Measurements from ENCODE around the gene LPP.
A peak's percentile ranks its signal among the peaks of the same experiment; 100 is the strongest.

Gene LPP

GRCh38 chr3:188568736-188569135 is 414.8 kb downstream of the LPP start:
- no peaks in the 10 kb centered on the region for H3K27me3 ChIP-seq (ENCODE audit: insufficient read depth, low read length)
- no peak overlapping the region for H3K4me2 ChIP-seq (ENCODE audit: low read length)
- H3K79me2 ChIP-seq (ENCODE audit: insufficient read depth, low read length), result no peaks in the 10 kb centered on the region
- no peaks in the 10 kb centered on the region for H3K9me3 ChIP-seq (ENCODE audit: low read length)
- peaks cover 8% of the 10 kb centered on the region for H3K4me1 ChIP-seq (ENCODE audit: insufficient read depth, low read length, severe bottlenecking)
- peaks cover 16% of the 10 kb centered on the region; the same call in 1 of the 2 replicates for H3K36me3 ChIP-seq (ENCODE audit: insufficient read depth, low read length)
- no peaks in the 10 kb centered on the region for H3K9me2 ChIP-seq (ENCODE audit: low read depth, low read length)
- H3K9ac ChIP-seq (ENCODE audit: low read length), result no peak overlapping the region
- H4K20me1 ChIP-seq (ENCODE audit: insufficient read depth, low read length), result no peaks in the 10 kb centered on the region
- no peak overlapping the region for H3K27ac ChIP-seq (ENCODE audit: low read depth, low read length, poor library complexity, severe bottlenecking)
- H2AFZ ChIP-seq (ENCODE audit: low read length), result no peak overlapping the region
- no peaks in the 10 kb centered on the region for H3F3A ChIP-seq (ENCODE audit: insufficient read depth, low read length)
- TF ChIP-seq EZH2 (IDR thresholded peaks at IDR 0.05; ENCODE audit: borderline replicate concordance, low read length) (no peak), CTCF (IDR thresholded peaks at IDR 0.05; ENCODE audit: low read length) (no peak)
- no peak overlapping the region for H3K4me3 ChIP-seq (ENCODE audit: low read depth, low read length, poor library complexity, severe bottlenecking)

GRCh38 chr3:188571531-188572095 is 417.7 kb downstream of the LPP start:
- H3K9ac ChIP-seq (ENCODE audit: low read length), result no peak overlapping the region
- no peak for TF ChIP-seq CTCF (IDR thresholded peaks at IDR 0.05; ENCODE audit: low read length)
- TF ChIP-seq EZH2 (IDR thresholded peaks at IDR 0.05; ENCODE audit: borderline replicate concordance, low read length), result no peak
- no peak overlapping the region for H3K4me2 ChIP-seq (ENCODE audit: low read length)
- no peaks in the 10 kb centered on the region for H3K9me3 ChIP-seq (ENCODE audit: low read length)
- H3K36me3 ChIP-seq (ENCODE audit: insufficient read depth, low read length), result peaks cover 45% of the 10 kb centered on the region
- no peak overlapping the region for H3K4me3 ChIP-seq (ENCODE audit: low read depth, low read length, poor library complexity, severe bottlenecking)
- H3K4me1 ChIP-seq (ENCODE audit: insufficient read depth, low read length, severe bottlenecking), result peaks cover 37% of the 10 kb centered on the region
- H2AFZ ChIP-seq (ENCODE audit: low read length), result no peak overlapping the region
- H3K9me2 ChIP-seq (ENCODE audit: low read depth, low read length), result no peaks in the 10 kb centered on the region
- no peaks in the 10 kb centered on the region for H4K20me1 ChIP-seq (ENCODE audit: insufficient read depth, low read length)
- no peaks in the 10 kb centered on the region for H3K27me3 ChIP-seq (ENCODE audit: insufficient read depth, low read length)
- H3K27ac ChIP-seq (ENCODE audit: low read depth, low read length, poor library complexity, severe bottlenecking), result no peak overlapping the region
- H3K79me2 ChIP-seq (ENCODE audit: insufficient read depth, low read length), result no peaks in the 10 kb centered on the region
- no peaks in the 10 kb centered on the region for H3F3A ChIP-seq (ENCODE audit: insufficient read depth, low read length)

GRCh38 chr3:188573291-188573940 is 419.5 kb downstream of the LPP start:
- TF ChIP-seq CTCF (IDR thresholded peaks at IDR 0.05; ENCODE audit: low read length) (peak; percentile 52), EZH2 (IDR thresholded peaks at IDR 0.05; ENCODE audit: borderline replicate concordance, low read length) (no peak)
- Histone ChIP-seq H3K9ac (ENCODE audit: low read length) (no peak overlapping the region), H3K27me3 (ENCODE audit: insufficient read depth, low read length) (no peaks in the 10 kb centered on the region), H3K9me2 (ENCODE audit: low read depth, low read length) (no peaks in the 10 kb centered on the region), H3K4me2 (ENCODE audit: low read length) (peak overlapping the region; percentile 21; the same call in 1 of the 2 replicates), H3K27ac (ENCODE audit: low read depth, low read length, poor library complexity, severe bottlenecking) (peak overlapping the region; percentile 47), H3K4me3 (ENCODE audit: low read depth, low read length, poor library complexity, severe bottlenecking) (no peak overlapping the region), H2AFZ (ENCODE audit: low read length) (no peak overlapping the region), H3K36me3 (ENCODE audit: insufficient read depth, low read length) (peaks cover 51% of the 10 kb centered on the region), H3F3A (ENCODE audit: insufficient read depth, low read length) (no peaks in the 10 kb centered on the region; the same call in 1 of the 2 replicates), H3K4me1 (ENCODE audit: insufficient read depth, low read length, severe bottlenecking) (peaks cover 52% of the 10 kb centered on the region), H4K20me1 (ENCODE audit: insufficient read depth, low read length) (no peaks in the 10 kb centered on the region), H3K9me3 (ENCODE audit: low read length) (no peaks in the 10 kb centered on the region), H3K79me2 (ENCODE audit: insufficient read depth, low read length) (no peaks in the 10 kb centered on the region)
